ENCODE data around the gene ZFP69. TPM values are rescaled to one million over a fixed set of nuclear protein-coding genes. Genes with fewer than 3 reads are reported as not detected.
A peak's percentile ranks its signal among the peaks of the same experiment; 100 is the strongest.

Gene ZFP69
- total RNA-seq (1 to 10 TPM; 7.1 to 7.8 TPM), polyA plus RNA-seq (ENCODE audit: insufficient read length in 2 of 2) (10 to 100 TPM; 12.4 to 13.9 TPM)
- long read RNA-seq, donor 1, partial matches to known transcripts, result 0 of 2 reads
- long read RNA-seq, donor 1, other reads (novel, unspliced or antisense), result 0 of 2 reads
- long read RNA-seq, donor 2, result 0 reads
- long read RNA-seq, donor 3, result 0 reads
- long read RNA-seq, donor 4, partial matches to known transcripts, result 0 of 1 reads
- long read RNA-seq, donor 4, other reads (novel, unspliced or antisense), result 0 of 1 reads

DNA sequence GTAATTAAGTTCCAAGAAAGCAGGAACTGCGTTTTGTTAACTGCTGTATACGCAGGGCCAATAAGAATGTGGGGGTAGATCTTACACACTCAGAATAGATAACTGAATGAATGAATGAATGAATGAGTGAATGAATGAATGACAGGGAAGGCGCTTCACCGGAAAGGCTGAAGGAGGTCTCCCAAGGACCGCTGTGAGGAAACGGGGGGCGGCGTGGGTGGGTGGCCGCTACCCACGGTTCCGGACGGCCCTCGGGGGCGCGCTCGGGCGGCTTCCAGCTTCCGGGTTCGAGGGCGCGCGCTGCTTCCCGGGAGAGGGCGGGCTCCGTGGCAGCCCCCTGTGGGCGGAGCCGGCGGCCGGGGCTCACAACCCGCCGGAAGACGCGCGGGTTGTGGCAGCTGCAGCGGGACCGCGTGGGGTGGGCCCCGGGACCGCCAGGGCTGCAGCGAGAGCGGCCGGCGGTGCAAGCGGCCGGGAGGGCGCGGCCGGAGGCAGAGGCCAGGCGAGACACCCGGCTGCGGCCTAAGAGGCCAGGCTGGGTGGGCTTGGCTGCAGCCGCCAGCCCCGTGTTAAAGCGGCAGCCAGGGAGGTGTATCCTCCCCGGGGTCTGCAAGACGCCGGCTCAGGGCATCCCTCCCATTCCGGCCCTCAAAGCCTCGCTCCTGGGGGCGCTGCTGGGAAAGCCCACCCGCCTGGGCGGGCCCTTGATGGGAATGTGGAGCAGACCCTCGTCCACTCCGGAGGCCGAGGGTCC is at the start of gene ZFP69:
ZFP69 (plus strand) TSS at position 367 of the 754 bp plus-strand sequence. CDS start 2,072 bp downstream, outside the sequence.
- H3K27ac ChIP-seq (ENCODE audit: low read depth, low read length), result peak within 1 kb of the TSS; percentile 13
- peaks cover 12% of the 10 kb centered on the region for H3K4me1 ChIP-seq (ENCODE audit: control insufficient read depth, insufficient read depth, low read length)
- no peaks in the 10 kb centered on the region for H3K27me3 ChIP-seq (ENCODE audit: control insufficient read depth, insufficient read depth, low read length)
- H3K36me3 ChIP-seq (ENCODE audit: control insufficient read depth, insufficient read depth, low read length), result no peaks in the 10 kb centered on the region
- peaks cover 7% of the 10 kb centered on the region for H3K9me3 ChIP-seq (ENCODE audit: control insufficient read depth, insufficient read depth, low read length)
- DNase-seq (ENCODE audit: low read depth in 4 of 6, low spot score in 6 of 6), result peak; percentile 35 to 93 (median 70)
- 0% methylated on average over 63 of the region's 65 CpGs for WGBS (ENCODE audit: insufficient coverage)
- H3K4me3 ChIP-seq (ENCODE audit: low read depth, low read length), result peak within 1 kb of the TSS; percentile 68

DNA sequence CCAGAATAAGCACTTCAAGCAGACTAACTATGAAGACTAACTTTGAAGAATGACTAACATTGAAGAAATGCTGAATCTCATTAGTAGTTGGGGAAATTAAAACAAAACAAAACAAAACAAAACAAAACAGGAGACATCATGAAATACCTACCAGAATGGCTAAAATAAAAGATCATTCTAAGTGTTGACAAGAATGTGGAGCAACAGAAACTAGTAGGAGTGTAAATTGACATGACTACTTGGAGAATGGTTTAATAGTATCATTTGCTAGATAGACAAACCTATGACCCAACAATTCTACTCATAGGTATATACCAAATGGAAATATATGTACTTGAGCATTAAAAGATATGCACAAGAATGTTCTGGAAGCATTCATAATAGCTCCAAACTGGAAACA is 45.7 kb upstream of the ZFP69 start:
- Histone ChIP-seq H3K27ac (ENCODE audit: low read depth, low read length) (no peak overlapping the region), H3K36me3 (ENCODE audit: control insufficient read depth, insufficient read depth, low read length) (no peaks in the 10 kb centered on the region), H3K4me3 (ENCODE audit: low read depth, low read length) (no peak overlapping the region), H3K27me3 (ENCODE audit: control insufficient read depth, insufficient read depth, low read length) (no peaks in the 10 kb centered on the region), H3K9me3 (ENCODE audit: control insufficient read depth, insufficient read depth, low read length) (no peaks in the 10 kb centered on the region), H3K4me1 (ENCODE audit: control insufficient read depth, insufficient read depth, low read length) (no peaks in the 10 kb centered on the region)
- DNase-seq (ENCODE audit: low read depth in 4 of 6, low spot score in 6 of 6), result no peak

- no peaks in the 10 kb centered on the region for H3K27me3 ChIP-seq (ENCODE audit: control insufficient read depth, insufficient read depth, low read length)
- H3K27ac ChIP-seq (ENCODE audit: low read depth, low read length), result no peak overlapping the region
- 73% methylated on average over 2 of the region's 3 CpGs for WGBS (ENCODE audit: insufficient coverage)
- DNase-seq (ENCODE audit: low read depth in 4 of 6, low spot score in 6 of 6), result no peak
- no peaks in the 10 kb centered on the region for H3K9me3 ChIP-seq (ENCODE audit: control insufficient read depth, insufficient read depth, low read length)
- H3K4me1 ChIP-seq (ENCODE audit: control insufficient read depth, insufficient read depth, low read length), result no peaks in the 10 kb centered on the region
- H3K4me3 ChIP-seq (ENCODE audit: low read depth, low read length), result no peak overlapping the region
- no peaks in the 10 kb centered on the region for H3K36me3 ChIP-seq (ENCODE audit: control insufficient read depth, insufficient read depth, low read length)
Observed at GRCh38 chr1:40432644-40433390, 44.3 kb upstream of the ZFP69 start.

DNA sequence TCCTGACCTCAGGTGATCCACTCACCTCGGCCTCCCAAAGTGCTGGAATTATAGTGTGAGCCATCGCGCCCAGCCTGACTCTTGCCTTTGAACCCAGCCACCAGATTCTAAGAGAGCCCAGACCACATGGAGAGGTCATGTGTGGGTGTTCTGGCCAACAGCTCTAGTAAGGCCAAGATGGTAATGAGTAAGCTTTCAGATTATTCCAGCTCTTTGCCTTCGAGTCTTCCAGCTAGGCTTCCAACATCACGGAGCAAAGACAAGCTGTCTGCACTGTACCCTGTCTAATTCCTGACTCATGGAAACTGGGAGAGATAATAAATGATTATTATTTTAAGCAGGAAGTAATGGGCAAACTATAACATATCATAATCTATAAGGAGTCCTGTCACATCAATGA is 41.6 kb upstream of the ZFP69 start:
- DNase-seq (ENCODE audit: low read depth in 4 of 6, low spot score in 6 of 6), result no peak

GRCh38 chr1:40435876-40436275 is 41.2 kb upstream of the ZFP69 start:
- Histone ChIP-seq H3K36me3 (ENCODE audit: control insufficient read depth, insufficient read depth, low read length) (no peaks in the 10 kb centered on the region), H3K9me3 (ENCODE audit: control insufficient read depth, insufficient read depth, low read length) (no peaks in the 10 kb centered on the region), H3K27me3 (ENCODE audit: control insufficient read depth, insufficient read depth, low read length) (no peaks in the 10 kb centered on the region), H3K4me3 (ENCODE audit: low read depth, low read length) (no peak overlapping the region), H3K27ac (ENCODE audit: low read depth, low read length) (no peak overlapping the region), H3K4me1 (ENCODE audit: control insufficient read depth, insufficient read depth, low read length) (no peaks in the 10 kb centered on the region)
- WGBS (ENCODE audit: insufficient coverage), result 88% methylated on average over 2 of the region's 4 CpGs
- DNase-seq (ENCODE audit: low read depth in 4 of 6, low spot score in 6 of 6), result no peak

More for the DNA sequence above, 41.6 kb upstream of the ZFP69 start:
- Histone ChIP-seq H3K4me3 (ENCODE audit: low read depth, low read length) (no peak overlapping the region), H3K4me1 (ENCODE audit: control insufficient read depth, insufficient read depth, low read length) (no peaks in the 10 kb centered on the region), H3K36me3 (ENCODE audit: control insufficient read depth, insufficient read depth, low read length) (no peaks in the 10 kb centered on the region), H3K9me3 (ENCODE audit: control insufficient read depth, insufficient read depth, low read length) (no peaks in the 10 kb centered on the region), H3K27me3 (ENCODE audit: control insufficient read depth, insufficient read depth, low read length) (no peaks in the 10 kb centered on the region), H3K27ac (ENCODE audit: low read depth, low read length) (no peak overlapping the region)
- WGBS (ENCODE audit: insufficient coverage), result 100% methylated on average over 2 of the region's 5 CpGs

DNA sequence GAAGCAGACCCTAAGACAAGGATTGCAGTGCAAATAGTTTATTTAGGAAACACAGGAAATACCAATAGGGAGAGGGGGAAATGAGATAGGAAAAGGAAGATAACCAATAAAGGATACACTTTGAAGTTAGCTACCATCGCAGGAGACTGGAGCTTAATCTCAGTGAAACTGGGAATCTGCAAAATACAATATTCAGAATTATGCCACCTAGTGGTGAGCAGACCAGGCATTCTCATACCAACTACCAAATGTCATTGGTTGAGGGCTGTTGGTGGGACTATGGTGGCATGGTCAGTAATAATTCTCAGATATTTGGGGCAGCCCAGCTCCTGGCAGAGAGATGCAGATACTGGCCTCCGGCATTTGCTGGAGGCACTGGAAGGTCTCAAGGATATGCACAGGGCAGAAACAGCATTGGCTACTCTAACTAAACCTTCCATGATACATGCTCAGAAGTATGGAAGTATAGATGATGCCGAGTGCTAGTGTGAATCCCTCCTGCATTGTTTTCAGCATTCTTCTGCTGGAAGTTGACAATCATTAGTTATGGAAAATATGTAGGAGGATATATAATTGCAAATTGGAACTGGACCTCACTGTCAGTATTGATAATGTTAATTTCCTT is 38.6 kb upstream of the ZFP69 start:
- Histone ChIP-seq H3K4me1 (ENCODE audit: control insufficient read depth, insufficient read depth, low read length) (no peaks in the 10 kb centered on the region), H3K4me3 (ENCODE audit: low read depth, low read length) (no peak overlapping the region), H3K36me3 (ENCODE audit: control insufficient read depth, insufficient read depth, low read length) (no peaks in the 10 kb centered on the region), H3K9me3 (ENCODE audit: control insufficient read depth, insufficient read depth, low read length) (no peaks in the 10 kb centered on the region), H3K27ac (ENCODE audit: low read depth, low read length) (no peak overlapping the region), H3K27me3 (ENCODE audit: control insufficient read depth, insufficient read depth, low read length) (no peaks in the 10 kb centered on the region)
- no CpG with 5 or more reads among the region's 3 CpGs for WGBS (ENCODE audit: insufficient coverage)
- DNase-seq (ENCODE audit: low read depth in 4 of 6, low spot score in 6 of 6), result peak in 2 of 6 donors; percentile 19 to 45

- Histone ChIP-seq H3K27ac (ENCODE audit: low read depth, low read length) (no peak overlapping the region), H3K9me3 (ENCODE audit: control insufficient read depth, insufficient read depth, low read length) (no peaks in the 10 kb centered on the region), H3K4me3 (ENCODE audit: low read depth, low read length) (no peak overlapping the region), H3K36me3 (ENCODE audit: control insufficient read depth, insufficient read depth, low read length) (no peaks in the 10 kb centered on the region), H3K4me1 (ENCODE audit: control insufficient read depth, insufficient read depth, low read length) (no peaks in the 10 kb centered on the region), H3K27me3 (ENCODE audit: control insufficient read depth, insufficient read depth, low read length) (no peaks in the 10 kb centered on the region)
- WGBS (ENCODE audit: insufficient coverage), result 75% methylated on average over 5 of the region's 5 CpGs
- no peak for DNase-seq (ENCODE audit: low read depth in 4 of 6, low spot score in 6 of 6)
Observed at GRCh38 chr1:40439247-40439646, 37.8 kb upstream of the ZFP69 start.

DNA sequence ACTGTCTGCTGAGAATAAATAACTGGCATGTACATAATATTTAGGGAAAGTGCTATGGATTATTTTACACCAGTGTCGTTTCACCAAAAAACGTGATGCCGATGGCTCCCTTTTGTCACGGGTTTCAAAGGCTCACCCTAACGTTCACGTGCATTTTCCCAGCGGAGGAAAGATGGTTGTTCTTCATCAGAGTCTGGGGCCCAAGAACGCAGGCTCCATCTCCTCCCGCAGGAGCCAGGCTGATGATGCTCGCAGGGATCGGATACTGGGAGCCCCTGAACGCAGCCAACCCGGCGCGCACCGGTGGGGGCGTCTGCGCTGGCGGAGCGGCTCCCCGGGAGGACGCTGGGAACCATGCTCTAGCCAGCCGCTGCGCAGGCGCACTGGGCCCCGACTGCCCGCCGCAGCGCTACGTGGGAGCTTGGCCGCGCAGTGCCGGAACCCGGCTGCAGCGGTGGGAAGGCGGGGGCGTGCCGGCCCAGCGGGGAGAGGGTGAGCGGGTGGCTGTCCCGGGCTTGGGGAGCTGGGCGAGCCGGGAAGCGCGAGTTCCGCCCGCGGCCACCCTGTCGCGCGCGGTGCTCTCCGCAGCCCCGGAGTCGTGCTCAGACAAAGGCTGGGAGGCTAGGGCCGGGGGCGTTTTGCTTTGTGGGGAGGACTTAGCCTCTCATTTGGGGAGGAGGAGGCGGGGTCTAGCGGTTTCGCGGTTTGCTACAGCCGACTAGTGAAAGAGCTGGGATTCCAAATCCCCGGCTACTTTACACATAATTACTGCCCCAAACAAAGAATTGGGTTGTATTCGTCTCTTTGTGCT is 27.2 kb upstream of the ZFP69 start, which contains the start of gene ZFP69B:
ZFP69B (plus strand) TSS at position 793 of the 811 bp plus-strand sequence. CDS start 486 bp downstream, outside the sequence.
- under 1% methylated on average over 58 of the region's 64 CpGs for WGBS (ENCODE audit: insufficient coverage)

More for the DNA sequence above, 27.2 kb upstream of the ZFP69 start, which contains the start of gene ZFP69B:
- peak; percentile 83 to 98 (median 89) for DNase-seq (ENCODE audit: low read depth in 4 of 6, low spot score in 6 of 6)
- peak within 1 kb of the TSS; percentile 91 for H3K27ac ChIP-seq (ENCODE audit: low read depth, low read length)
- H3K9me3 ChIP-seq (ENCODE audit: control insufficient read depth, insufficient read depth, low read length), result peaks cover 5% of the 10 kb centered on the region
- H3K4me3 ChIP-seq (ENCODE audit: low read depth, low read length), result peak within 1 kb of the TSS; percentile 75
- peaks cover 6% of the 10 kb centered on the region for H3K36me3 ChIP-seq (ENCODE audit: control insufficient read depth, insufficient read depth, low read length)
- no peaks in the 10 kb centered on the region for H3K27me3 ChIP-seq (ENCODE audit: control insufficient read depth, insufficient read depth, low read length)
- peaks cover 7% of the 10 kb centered on the region for H3K4me1 ChIP-seq (ENCODE audit: control insufficient read depth, insufficient read depth, low read length)
